Activated T-cell treated with anti-CD3 and anti-CD28 coated beads, Interleukin-2, amount 50 U/mL, for 4 hours (primary cell): ENCODE measurements around the gene ZFP3. TPM values are rescaled to one million over a fixed set of nuclear protein-coding genes. Genes with fewer than 3 reads are reported as not detected.
"Not testable (repeated sequence)": the region's sequence is repeated elsewhere in the genome, so short reads cannot be mapped to it uniquely, and the experiment has no call there.

ENCODE experiments used
- ATAC-seq, 2 donors: fragments of 200-7000 bp; cut with Tn5 transposase; one replicate each; pipeline ENCODE4 v1.10.0; 2021
- DNase-seq: peaks from one replicate; pipeline ENCODE4 v3.0.0-alpha.2; 2020
- H3K27me3 Mint-ChIP-seq: one replicate; pipeline ENCODE4 v1.8.0; 2021; ENCODE audit warnings: low read depth, mixed read lengths
- H3K36me3 Mint-ChIP-seq: one replicate; pipeline ENCODE4 v1.8.0; 2022; ENCODE audit warnings: mixed read lengths; ENCODE audit not compliant: insufficient read depth
- H3K4me1 Mint-ChIP-seq: one replicate; pipeline ENCODE4 v1.8.0; 2021; ENCODE audit warnings: low read depth, mixed read lengths
- H3K4me3 Mint-ChIP-seq: one replicate; pipeline ENCODE4 v1.8.0; 2021; ENCODE audit warnings: mild to moderate bottlenecking, moderate library complexity, mixed read lengths
- H3K9me3 Mint-ChIP-seq: one replicate; pipeline ENCODE4 v1.8.0; 2021; ENCODE audit warnings: mixed read lengths
- total RNA-seq, 3 donors: library from RNA; stranded (reverse); gene quantifications; one replicate each; pipeline ENCODE4 v1.2.1, GENCODE V29; 2021

The ZFP3 gene
- total RNA-seq, 3 donors from 2014 or later, result 1.7 to 2.2 (median 1.8) TPM

GRCh38 chr17:5124896-5125295, 46.6 kb downstream of the ZFP3 start:
- H3K4me3 Mint-ChIP-seq, ATAC-seq, DNase-seq, H3K9me3 Mint-ChIP-seq, H3K36me3 Mint-ChIP-seq, H3K4me1 Mint-ChIP-seq: not testable (repeated sequence)
- peaks cover 37% of the 10 kb centered on the region for H3K27me3 Mint-ChIP-seq

GRCh38 chr17:5126719-5127488, 48.6 kb downstream of the ZFP3 start:
- no peak for DNase-seq
- H3K4me3 Mint-ChIP-seq, result no peak overlapping the region
- H3K36me3 Mint-ChIP-seq, result no peaks in the 10 kb centered on the region
- no peak for ATAC-seq
- H3K27me3 Mint-ChIP-seq, result peaks cover 26% of the 10 kb centered on the region
- H3K9me3 Mint-ChIP-seq, result no peaks in the 10 kb centered on the region
- no peaks in the 10 kb centered on the region for H3K4me1 Mint-ChIP-seq

GRCh38 chr17:5127910-5128309, 49.6 kb downstream of the ZFP3 start:
- ATAC-seq (no peak), DNase-seq (no peak)
- H3K36me3 Mint-ChIP-seq, result no peaks in the 10 kb centered on the region
- H3K4me1 Mint-ChIP-seq, result no peaks in the 10 kb centered on the region
- H3K9me3 Mint-ChIP-seq, result no peaks in the 10 kb centered on the region
- H3K4me3 Mint-ChIP-seq, result no peak overlapping the region
- peaks cover 22% of the 10 kb centered on the region for H3K27me3 Mint-ChIP-seq

- not testable (repeated sequence) for DNase-seq, H3K4me1 Mint-ChIP-seq, ATAC-seq, H3K9me3 Mint-ChIP-seq, H3K36me3 Mint-ChIP-seq, H3K4me3 Mint-ChIP-seq
- peaks cover 22% of the 10 kb centered on the region for H3K27me3 Mint-ChIP-seq
Observed at GRCh38 chr17:5128387-5128786, 50.1 kb downstream of the ZFP3 start.

GRCh38 chr17:5128905-5129535, 50.8 kb downstream of the ZFP3 start:
- Mint-ChIP-seq H3K4me3 (no peak overlapping the region), H3K9me3 (no peaks in the 10 kb centered on the region), H3K27me3 (peaks cover 16% of the 10 kb centered on the region)

GRCh38 chr17:5129770-5130169, 51.5 kb downstream of the ZFP3 start:
- not testable (repeated sequence) for H3K27me3 Mint-ChIP-seq, DNase-seq, H3K36me3 Mint-ChIP-seq, H3K9me3 Mint-ChIP-seq, ATAC-seq, H3K4me3 Mint-ChIP-seq, H3K4me1 Mint-ChIP-seq

More at GRCh38 chr17:5128905-5129535, 50.8 kb downstream of the ZFP3 start:
- H3K36me3 Mint-ChIP-seq, result no peaks in the 10 kb centered on the region
- no peaks in the 10 kb centered on the region for H3K4me1 Mint-ChIP-seq
- ATAC-seq, result no peak
- DNase-seq, result no peak

GRCh38 chr17:5130261-5130660, 52.0 kb downstream of the ZFP3 start:
- DNase-seq, H3K4me3 Mint-ChIP-seq, H3K27me3 Mint-ChIP-seq, H3K9me3 Mint-ChIP-seq, ATAC-seq, H3K36me3 Mint-ChIP-seq, H3K4me1 Mint-ChIP-seq: not testable (repeated sequence)

GRCh38 chr17:5130687-5131086, 52.4 kb downstream of the ZFP3 start:
- DNase-seq, ATAC-seq: not testable (repeated sequence)

GRCh38 chr17:5131146-5131715, 53.0 kb downstream of the ZFP3 start:
- ATAC-seq (no peak), DNase-seq (no peak)
- no peaks in the 10 kb centered on the region for H3K9me3 Mint-ChIP-seq
- peaks cover 6% of the 10 kb centered on the region for H3K27me3 Mint-ChIP-seq
- no peak overlapping the region for H3K4me3 Mint-ChIP-seq
- no peaks in the 10 kb centered on the region for H3K36me3 Mint-ChIP-seq
- no peaks in the 10 kb centered on the region for H3K4me1 Mint-ChIP-seq

More at GRCh38 chr17:5130687-5131086, 52.4 kb downstream of the ZFP3 start:
- not testable (repeated sequence) for H3K9me3 Mint-ChIP-seq, H3K36me3 Mint-ChIP-seq, H3K27me3 Mint-ChIP-seq, H3K4me1 Mint-ChIP-seq, H3K4me3 Mint-ChIP-seq

GRCh38 chr17:5131799-5132502, 53.7 kb downstream of the ZFP3 start:
- not testable (repeated sequence) for H3K9me3 Mint-ChIP-seq, H3K4me1 Mint-ChIP-seq, H3K27me3 Mint-ChIP-seq, DNase-seq, H3K36me3 Mint-ChIP-seq, ATAC-seq, H3K4me3 Mint-ChIP-seq

- H3K36me3 Mint-ChIP-seq, H3K4me3 Mint-ChIP-seq, H3K9me3 Mint-ChIP-seq, ATAC-seq, DNase-seq, H3K4me1 Mint-ChIP-seq, H3K27me3 Mint-ChIP-seq: not testable (repeated sequence)
Observed at GRCh38 chr17:5132503-5133225, 54.4 kb downstream of the ZFP3 start.

- H3K27me3 Mint-ChIP-seq, result no peaks in the 10 kb centered on the region
- H3K36me3 Mint-ChIP-seq, result no peaks in the 10 kb centered on the region
- no peak for DNase-seq
- no peaks in the 10 kb centered on the region for H3K9me3 Mint-ChIP-seq
- ATAC-seq, result no peak
- no peaks in the 10 kb centered on the region for H3K4me1 Mint-ChIP-seq
- H3K4me3 Mint-ChIP-seq, result no peak overlapping the region
Observed at GRCh38 chr17:5133311-5133710, 55.0 kb downstream of the ZFP3 start.

- not testable (repeated sequence) for H3K4me1 Mint-ChIP-seq, ATAC-seq, H3K27me3 Mint-ChIP-seq, H3K4me3 Mint-ChIP-seq, H3K9me3 Mint-ChIP-seq, DNase-seq, H3K36me3 Mint-ChIP-seq
Observed at GRCh38 chr17:5133961-5134360, 55.7 kb downstream of the ZFP3 start.

- H3K9me3 Mint-ChIP-seq, H3K27me3 Mint-ChIP-seq, H3K4me3 Mint-ChIP-seq, ATAC-seq, DNase-seq, H3K36me3 Mint-ChIP-seq, H3K4me1 Mint-ChIP-seq: not testable (repeated sequence)
Observed at GRCh38 chr17:5134571-5134970, 56.3 kb downstream of the ZFP3 start.
